ENCODE data around the gene C1orf74.
"Not testable (repeated sequence)": the region's sequence is repeated elsewhere in the genome, so short reads cannot be mapped to it uniquely, and the experiment has no call there.

The C1orf74 gene

GRCh38 chr1:209805341-209805781 is 21.0 kb upstream of the C1orf74 start:
- no peak for DNase-seq (ENCODE audit: low read depth)

- DNase-seq (ENCODE audit: low read depth), result no peak
Measured at GRCh38 chr1:209803568-209803967, 19.2 kb upstream of the C1orf74 start.

DNA sequence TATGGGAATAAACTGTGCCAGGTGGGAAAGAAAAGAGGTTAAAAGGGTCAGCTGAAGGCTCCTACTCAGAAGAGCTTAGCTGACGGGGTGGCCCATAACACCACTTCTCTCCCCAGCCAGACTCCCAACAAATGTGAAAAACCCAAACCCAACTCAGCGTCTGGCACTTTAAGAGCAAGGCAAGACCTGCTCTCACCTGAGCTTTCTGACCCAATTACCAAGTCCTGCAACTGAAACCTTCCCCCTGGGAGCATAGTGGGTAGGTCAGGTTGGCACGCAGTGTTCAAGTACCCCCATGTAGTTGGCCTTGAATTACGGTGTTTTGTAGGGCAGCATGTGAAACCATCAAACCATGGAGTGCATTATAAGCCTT is 18.4 kb upstream of the C1orf74 start:
- DNase-seq (ENCODE audit: low read depth), result no peak

GRCh38 chr1:209802117-209802779 is 17.9 kb upstream of the C1orf74 start:
- DNase-seq (ENCODE audit: low read depth), result no peak

GRCh38 chr1:209800984-209801834 is 16.9 kb upstream of the C1orf74 start:
- no peak for DNase-seq (ENCODE audit: low read depth)

GRCh38 chr1:209797978-209798639 is 13.8 kb upstream of the C1orf74 start:
- DNase-seq (ENCODE audit: low read depth), result peak; percentile 22

DNA sequence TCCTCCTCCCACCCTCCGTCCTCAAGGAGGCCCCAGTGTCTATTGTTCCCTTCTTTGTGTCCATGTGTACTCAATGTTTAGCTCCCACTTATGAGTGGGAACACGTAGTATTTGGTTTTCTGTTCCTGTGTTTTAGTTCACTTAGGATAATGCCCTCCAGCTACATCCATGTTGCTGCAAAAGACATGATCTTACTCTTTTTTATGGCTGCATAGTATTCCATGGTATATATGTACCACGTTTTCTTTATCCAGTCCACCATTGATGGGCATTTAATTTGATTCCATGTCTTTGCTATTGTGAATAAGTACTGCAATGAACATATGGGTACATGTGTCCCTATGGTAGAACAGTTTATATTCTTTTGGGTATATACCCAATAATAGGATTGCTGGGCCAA is 9.4 kb upstream of the C1orf74 start:
- DNase-seq (ENCODE audit: low read depth), result not testable (repeated sequence)

GRCh38 chr1:209791920-209792319 is 7.6 kb upstream of the C1orf74 start:
- DNase-seq (ENCODE audit: low read depth), result no peak

- no peak for DNase-seq (ENCODE audit: low read depth)
Measured at GRCh38 chr1:209790286-209791193, 6.2 kb upstream of the C1orf74 start.

GRCh38 chr1:209789245-209789644 is 4.9 kb upstream of the C1orf74 start:
- DNase-seq (ENCODE audit: low read depth), result no peak

- no peak for DNase-seq (ENCODE audit: low read depth)
Measured at GRCh38 chr1:209787551-209787950, 3.2 kb upstream of the C1orf74 start.

DNA sequence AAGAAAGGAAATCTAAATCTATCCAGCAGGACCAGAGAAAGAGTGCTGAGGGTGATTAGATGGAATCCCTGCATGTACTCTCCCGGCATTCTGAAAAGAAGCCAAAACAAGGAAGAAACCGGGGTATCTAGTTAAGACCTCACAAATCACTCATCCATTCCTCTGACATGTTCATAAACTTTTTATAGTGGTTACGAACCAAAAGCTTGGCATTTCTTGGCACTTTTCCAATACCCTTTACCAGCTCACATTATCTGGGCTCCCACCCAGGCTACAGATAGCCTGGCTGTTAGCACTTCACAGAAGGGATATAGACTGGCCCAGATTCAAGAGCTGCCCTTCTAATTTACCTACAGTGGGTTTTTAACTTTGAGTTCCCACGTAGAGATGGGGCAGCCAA is 1.8 kb upstream of the C1orf74 start:
- DNase-seq (ENCODE audit: low read depth), result no peak

DNA sequence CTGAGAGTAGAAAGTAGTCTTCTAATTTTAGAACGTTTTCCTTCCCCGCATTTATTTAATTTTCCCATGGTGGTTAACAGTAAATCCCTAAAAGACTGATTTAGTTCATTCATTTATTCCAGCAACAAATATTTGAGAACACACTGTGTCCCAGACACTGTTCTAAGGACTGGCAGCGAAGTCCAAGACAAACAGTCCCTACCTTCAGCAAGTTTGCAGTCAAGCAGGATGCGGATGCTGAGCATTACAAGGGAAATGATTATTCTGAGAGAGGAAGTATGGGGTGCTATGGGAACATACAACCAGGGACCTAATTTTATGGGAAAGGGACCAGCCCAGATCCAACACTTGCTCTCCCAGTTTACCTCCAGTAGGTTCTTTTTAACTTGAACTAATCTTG is 1.2 kb upstream of the C1orf74 start:
- DNase-seq (ENCODE audit: low read depth), result no peak

GRCh38 chr1:209783386-209783785 is 973 bp downstream of the C1orf74 start:
- DNase-seq (ENCODE audit: low read depth), result no peak

- no peak for DNase-seq (ENCODE audit: low read depth)
Measured at GRCh38 chr1:209780268-209780667, 4.1 kb downstream of the C1orf74 start.

DNA sequence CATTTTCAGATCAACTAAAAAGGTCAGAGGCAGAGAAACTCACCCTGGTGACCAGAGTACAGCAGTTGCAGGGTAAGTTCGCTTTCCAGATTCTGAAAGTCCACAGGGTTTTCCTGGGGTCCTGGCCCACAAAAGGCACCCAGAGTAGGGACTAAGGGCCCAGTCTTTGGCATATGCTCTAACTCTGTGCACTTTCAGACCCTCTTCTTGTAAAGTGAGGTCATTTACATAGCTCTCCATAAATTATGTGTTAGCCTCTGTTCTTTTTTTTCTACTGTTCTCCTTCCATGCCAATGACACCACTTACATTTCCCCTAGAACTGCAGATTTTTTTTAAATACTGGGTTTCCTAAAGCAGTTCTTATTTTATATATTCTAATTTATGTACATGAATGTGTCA is 6.3 kb downstream of the C1orf74 start:
- no peak for DNase-seq (ENCODE audit: low read depth)

DNA sequence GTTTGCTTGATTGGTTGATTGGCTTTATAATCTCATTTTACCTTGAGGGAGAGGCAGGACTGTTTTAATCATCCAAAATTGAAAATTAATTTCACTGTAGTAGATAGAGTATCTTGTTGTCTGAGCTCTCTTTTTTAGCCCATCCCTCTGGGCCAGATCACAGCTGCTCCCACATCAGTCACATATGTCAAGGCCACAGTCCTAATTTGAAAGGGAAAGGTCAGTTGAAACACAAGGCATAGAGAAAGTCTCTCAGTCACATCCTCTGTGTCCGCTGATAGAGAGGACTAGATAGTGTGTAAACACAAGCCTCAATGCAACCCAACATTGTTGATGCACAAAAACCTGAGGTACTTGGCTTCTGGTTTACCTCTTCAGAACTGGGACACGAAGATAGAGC is 6.8 kb downstream of the C1orf74 start:
- no peak for DNase-seq (ENCODE audit: low read depth)

DNA sequence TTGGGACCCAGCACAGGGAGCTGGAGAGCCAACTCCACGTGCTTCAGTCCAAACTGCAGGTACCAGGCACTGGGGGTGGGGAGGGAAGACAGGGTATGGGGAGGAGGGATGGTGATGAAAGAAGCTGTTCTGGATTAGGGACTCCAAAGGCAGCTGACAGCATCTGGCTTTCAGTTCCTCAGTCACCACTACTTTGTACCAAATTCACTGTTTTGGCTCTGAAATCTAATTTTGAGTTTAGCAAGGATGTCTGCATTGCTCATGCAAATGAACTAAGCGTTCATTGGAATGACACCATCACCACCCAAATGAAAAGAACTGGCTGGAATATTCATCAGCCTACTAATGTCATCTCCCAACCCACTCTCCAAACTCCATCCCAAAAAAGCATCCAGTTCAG is 8.7 kb downstream of the C1orf74 start:
- no peak for DNase-seq (ENCODE audit: low read depth)

DNA sequence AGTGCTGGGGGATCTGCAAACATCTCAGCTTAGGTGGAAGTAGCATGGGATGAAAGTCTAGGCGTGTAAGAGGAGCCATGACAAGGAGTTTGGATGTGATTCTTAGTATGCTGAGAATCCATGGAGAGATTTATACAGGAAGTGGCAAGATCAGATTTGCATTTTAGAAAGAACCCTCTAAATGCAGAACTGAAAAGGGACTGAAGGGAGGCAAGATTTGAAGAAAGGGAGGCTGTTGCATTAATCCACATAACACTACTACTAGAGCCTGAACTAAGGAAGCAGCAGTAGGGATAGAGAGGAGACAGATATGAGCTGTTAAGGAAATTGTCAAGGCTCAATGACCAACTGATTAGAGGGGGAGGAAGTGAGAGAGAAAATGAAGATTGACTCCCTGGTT is 9.8 kb downstream of the C1orf74 start:
- DNase-seq (ENCODE audit: low read depth), result no peak

- DNase-seq (ENCODE audit: low read depth), result no peak
Measured at GRCh38 chr1:209772126-209772525, 12.2 kb downstream of the C1orf74 start.

GRCh38 chr1:209770636-209771415 is 13.5 kb downstream of the C1orf74 start:
- no peak for DNase-seq (ENCODE audit: low read depth)

Data from HS-27A (cell line).